GM18870 (cell line): ENCODE results near the gene RPH3AL.
"Not testable (repeated sequence)": the region's sequence is repeated elsewhere in the genome, so short reads cannot be mapped to it uniquely, and the experiment has no call there.

Source experiments
- ATAC-seq: cut with Tn5 transposase; IDR thresholded peaks from one replicate; pipeline ENCODE4 v1.9.1; 2021; ENCODE audit warnings: moderate library complexity; ENCODE audit not compliant: unreplicated experiment

RPH3AL gene

DNA sequence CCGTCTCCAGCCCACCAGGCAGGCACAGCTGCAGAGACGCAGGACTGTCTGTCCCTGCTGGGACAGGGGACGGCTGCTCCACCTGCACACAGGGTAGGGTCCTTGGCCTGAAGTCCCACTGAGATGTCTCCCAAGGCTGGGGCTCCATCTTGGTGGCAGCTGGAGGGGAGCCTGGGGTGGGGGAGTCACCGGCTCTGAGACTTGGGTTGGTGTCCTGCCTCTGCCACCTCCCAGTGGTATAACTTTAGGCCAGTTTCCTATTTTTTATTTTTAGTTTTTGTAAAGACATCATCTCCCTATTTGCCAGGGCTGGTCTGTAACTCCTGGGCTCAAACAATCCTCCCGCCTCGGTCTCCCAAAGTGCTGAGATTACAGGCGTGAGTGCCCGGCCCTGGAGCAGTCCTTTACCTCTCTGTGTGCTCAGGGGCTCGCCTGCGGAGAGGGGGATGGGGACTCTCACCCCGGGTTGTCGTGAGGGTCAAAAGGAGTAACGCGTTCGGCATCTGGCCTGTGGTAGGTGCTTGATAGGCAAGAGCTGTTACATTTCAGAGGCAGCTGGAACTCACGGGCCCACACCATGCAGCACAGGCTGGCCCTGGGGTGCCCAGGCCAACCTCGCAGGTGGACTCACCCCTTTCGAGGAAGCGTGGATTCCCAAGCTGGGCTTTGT, 124.5 kb downstream of the RPH3AL start:
- ATAC-seq: no peak

DNA sequence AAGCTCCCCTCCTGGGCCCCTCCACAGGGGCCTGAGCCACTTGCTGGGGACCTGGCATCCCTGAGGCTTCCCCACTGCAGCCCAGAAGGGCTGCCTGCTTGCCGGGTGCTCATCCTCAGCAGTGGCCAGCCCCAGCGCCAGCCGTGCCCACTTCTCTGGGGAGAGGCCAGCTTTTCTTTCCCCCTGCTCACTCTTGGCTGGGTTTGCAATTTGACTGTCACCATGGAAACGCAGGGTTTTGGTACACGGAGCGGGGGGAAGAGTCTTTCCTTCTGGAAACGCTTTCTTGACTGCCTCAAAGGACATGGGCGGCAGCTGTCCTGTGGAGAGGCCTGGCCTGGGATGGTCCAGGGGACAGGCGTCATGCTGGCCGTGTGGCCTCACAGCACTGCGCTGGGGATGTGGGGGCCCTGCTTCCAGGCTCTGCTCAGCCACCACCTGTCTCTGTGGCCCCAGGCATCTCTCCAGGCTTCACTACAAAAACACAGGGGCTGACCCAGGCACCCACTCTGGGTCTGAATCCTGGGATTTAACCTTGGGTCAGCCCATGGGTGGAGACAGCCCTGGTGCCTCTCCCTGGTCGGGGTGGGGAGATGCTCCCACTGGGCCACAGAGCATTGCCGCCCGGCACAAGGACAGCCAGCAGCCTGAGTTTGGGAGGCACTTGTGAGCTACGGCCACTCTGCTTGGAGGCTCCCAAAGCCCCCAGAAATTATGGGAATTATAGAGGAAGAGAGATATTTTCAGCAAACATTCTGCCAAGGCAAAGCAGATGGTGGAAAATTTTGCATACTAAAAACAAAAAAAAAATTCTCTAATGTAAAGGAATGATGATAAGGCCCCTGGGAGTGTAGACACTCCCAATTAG, 125.3 kb downstream of the RPH3AL start:
- ATAC-seq: no peak

DNA sequence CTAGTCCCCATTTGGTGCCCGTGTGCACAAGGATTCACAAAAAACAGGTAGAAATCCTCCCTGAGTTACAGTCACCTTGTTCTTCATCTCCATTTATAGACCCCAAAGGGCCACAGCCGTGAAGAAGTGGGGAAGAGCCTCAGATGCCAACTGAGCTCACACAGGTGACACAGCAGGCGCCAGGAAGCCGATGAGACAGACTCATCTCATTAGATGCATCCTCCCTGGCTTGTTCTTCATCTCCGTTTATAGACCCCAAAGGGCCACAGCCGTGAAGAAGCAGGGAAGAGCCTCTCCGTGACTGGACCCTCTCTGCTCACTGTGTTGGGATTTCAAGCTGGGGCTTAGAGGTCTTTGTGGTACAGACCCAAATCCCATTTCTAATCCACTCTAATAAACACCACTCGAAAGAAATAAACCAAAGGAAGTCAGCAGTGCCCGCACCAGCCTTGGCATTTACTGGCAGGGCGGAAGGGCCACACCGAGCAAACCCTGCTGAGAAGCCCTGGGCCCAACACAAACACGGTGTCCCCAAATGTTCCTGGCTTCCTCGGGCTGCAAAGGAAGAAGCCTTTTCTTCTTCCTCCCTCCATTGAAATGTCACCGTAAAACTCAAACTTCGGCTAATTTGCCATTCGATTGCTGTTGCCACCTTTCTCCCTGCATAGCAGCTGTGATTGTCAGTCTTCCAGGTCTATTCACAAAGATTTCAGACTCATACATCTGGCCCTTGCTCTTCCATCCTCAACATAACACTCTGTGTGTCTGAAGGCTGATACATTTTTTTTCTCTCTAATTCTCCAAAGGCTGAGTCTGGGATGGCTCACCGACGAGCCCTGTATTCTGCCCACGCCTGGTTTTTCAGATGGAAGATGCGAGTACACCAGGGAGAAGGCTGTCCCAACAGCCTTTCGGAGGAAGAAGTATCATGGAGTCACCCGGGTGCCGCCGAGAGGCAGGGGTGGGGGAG, 126.2 kb downstream of the RPH3AL start:
- ATAC-seq: no peak

DNA sequence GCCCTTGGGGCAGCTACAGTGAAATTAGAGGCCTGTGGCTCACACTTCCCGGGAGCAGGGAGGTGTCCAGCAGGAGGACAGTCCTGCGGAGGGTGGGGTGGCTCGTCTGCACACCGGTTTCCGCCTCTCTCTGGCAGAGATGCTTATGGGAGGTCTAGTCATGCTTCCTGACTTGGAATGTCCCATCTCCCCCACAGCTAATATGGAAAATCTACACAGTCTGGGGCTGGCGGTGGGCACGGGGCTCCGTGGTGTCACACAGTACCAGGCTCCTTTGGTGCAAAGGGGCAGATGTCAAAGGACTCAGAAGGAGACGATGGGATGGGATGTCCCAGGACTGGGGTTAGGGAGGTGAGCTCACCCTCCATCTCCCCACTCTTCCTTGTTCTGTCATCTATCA, 127.1 kb downstream of the RPH3AL start:
- no peak for ATAC-seq

DNA sequence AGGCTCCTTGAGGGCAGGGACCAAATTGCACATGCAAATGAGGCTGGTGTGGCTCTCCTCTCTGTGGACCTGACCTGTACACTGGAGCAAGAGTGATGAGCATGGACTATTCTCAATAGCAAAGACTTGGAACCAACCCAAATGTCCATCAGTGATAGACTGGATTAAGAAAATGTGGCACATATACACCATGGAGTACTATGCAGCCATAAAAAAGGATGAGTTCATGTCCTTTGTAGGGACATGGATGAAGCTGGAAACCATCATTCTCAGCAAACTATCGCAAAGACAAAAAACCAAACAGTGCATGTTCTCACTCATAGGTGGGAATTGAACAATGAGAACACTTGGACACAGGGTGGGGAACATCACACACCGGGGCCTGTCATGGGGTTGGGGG, 128.0 kb downstream of the RPH3AL start:
- ATAC-seq: not testable (repeated sequence)

DNA sequence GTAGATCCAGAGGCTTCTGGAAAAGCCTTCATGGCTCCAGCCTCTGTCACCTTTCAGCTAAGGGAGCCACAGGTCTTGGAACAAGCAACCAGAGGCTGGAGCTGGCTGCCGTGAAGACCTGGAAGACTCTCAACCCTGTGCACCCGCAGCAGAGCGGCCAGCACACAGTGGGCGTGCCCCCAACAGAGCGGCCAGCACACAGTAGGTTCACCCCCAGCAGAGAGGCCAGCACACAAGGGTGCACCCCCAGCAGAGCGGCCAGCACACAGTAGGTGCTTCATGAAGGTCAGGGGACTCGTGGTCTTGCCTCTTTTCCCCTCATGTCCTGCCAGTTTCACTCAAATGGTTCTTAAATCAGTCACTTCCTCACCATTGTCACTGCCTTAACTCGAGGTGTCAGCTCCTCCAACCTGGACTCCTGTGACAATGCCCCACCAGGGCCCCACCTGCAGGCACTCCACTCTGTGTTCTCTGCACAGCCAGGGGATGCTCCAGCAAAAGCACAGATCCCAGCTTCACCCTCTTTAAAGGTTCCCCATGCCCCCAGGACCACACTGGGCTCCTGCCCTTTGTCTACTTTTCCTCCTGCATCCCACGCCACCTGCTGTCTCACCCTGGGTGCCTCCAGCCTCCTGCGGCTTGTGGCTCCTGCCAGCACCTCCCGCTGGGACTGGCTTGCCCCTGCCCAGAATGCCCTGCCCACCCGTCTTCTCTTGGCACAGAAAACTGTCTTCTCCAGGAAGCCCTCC, 128.7 kb downstream of the RPH3AL start:
- no peak for ATAC-seq

DNA sequence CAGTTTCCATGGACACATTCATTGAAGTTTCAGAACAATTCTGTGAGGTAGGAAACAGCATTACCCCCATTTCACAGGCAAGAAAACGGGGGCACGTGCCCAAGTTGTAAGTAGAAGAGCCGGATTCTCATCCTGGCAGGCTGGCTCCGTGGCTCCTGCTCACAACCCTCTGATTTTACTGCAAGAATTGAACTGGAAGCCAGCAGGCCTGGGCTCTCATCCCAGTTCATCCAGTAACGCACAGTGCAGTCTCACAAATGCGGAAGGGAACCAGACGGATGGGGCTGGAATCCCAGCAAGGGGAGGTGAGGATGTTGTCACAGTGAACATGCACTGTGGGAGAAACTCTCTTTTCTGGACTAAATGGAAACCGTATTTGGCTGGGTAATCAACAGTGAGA, 130.4 kb downstream of the RPH3AL start:
- no peak for ATAC-seq

DNA sequence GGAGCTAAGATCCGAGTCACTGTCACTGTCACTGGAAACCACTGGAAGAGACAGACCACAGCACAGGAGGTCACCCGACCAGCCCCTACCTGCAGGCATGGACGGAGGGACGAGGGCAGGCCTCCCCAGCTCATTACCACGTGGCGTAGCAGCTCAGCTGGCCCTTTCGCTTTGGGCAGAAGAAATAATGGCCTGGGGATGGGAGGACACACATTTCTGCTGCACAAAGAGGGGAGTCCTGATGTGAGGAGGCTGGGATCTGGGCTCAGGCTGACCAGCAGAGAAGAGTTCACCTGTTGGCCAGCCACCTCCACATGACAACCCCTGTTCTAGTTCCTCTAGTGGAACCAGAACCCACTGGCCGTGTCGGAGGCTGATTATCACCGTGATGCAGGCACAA, 132.9 kb downstream of the RPH3AL start:
- ATAC-seq: no peak

DNA sequence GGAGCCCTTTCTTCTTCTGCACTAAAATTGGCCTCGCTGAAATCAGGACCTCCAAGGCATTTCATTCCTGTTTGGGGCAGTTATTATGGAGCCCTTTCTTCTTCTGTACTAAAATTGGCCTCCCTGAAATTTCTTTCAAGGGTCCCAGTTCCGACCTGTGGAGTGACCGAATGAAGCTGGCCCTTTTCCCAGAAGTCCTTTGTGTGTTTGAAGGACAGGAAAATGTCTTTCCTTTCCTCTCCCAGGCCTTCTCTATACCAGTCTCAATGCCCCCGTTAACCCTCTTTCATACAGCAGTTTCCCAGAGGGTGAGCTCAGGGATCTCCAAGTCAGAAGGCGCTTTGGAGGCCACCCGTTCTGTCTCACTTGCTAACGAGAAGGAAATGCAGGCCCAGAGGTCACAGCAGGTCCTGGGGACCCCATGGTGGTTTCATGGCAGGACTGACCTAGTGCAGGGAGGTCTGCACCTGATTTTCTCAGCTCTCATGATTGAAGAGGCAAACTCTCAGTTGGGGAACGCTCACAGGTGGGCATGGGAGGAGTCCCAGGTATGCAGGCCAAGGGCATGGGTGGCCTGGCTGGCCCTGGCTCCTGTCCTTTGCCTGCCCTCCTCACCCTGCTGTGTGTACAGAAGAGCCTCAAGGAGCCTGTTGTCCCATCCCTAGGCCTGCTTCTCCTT, 134.0 kb downstream of the RPH3AL start:
- ATAC-seq: no peak

DNA sequence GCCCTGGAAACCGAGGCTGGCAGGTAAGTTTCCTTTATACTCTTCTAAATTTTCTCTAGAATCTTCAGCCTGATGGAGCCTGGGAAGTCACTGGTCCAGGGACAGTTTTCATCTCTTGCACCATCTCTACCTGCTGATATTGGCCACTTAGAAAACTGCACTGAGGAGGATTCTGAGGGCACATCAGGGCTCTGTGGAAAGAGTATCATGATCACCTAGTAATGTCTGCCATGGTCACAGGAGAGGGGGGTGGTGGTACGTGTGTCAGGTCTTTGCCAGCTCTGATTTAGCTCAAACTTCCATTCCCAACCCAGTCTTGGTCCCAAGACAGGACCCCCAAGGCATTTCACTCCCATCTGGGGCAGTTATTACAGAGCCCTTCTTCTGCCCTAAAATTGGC, 136.0 kb downstream of the RPH3AL start:
- no peak for ATAC-seq

DNA sequence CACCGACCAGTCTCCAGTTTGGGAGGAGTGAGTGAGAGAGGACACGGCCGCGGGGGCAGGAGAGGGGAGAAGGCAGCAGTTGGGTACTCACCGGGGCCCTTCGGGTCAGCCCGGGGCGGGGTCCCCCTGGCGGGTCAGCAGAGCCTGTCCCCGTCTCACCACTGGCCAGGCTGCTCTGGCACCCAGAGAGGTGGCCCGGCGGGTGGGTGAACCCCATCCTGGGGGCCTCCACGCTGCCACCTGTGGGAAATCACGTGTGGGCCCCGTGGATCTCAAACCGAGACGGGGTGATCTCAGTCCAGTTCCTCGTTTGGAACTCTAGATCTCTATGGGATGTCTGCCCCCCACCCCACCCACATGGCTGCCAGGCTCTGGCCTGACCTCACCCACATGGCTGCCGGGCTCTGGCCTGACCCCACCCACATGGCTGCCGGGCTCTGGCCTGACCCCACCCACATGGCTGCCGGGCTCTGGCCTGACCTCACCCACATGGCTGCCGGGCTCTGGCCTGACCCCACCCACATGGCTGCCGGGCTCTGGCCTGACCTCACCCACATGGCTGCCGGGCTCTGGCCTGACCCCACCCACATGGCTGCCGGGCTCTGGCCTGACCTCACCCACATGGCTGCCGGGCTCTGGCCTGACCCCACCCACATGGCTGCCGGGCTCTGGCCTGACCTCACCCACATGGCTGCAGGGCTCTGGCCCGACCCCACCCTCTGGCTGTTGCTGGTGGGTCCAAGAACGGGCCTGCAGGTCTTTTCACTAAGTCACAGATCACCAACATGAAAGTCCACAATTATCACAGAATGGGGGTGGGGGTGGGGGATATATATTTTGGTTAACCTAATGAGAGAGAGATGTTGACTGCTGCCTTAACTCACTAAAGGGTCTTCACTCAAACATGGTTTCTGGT, 136.8 kb downstream of the RPH3AL start:
- ATAC-seq: not testable (repeated sequence)

DNA sequence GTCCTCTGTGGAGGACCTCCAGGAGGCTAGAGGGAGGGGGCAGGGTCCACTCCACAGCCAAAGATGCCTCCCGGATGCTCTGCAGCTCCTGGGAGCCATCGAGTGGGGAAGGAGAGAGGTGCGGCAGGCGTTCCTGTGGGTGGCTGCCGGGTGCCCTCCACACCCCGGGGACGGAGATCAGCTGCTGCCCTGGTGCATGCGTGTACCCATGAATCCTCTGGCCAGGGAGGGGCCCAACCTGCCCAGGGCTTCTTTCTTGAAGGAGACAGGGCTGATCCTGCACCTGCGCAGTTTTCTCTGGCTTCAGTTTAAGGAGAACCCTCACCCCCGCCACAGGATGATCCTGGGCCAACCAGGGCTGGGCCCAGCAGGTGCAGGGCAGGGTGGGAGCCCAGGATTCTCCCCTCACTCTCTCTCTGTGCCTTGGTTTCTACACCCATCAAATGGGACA, 137.7 kb downstream of the RPH3AL start:
- no peak for ATAC-seq

DNA sequence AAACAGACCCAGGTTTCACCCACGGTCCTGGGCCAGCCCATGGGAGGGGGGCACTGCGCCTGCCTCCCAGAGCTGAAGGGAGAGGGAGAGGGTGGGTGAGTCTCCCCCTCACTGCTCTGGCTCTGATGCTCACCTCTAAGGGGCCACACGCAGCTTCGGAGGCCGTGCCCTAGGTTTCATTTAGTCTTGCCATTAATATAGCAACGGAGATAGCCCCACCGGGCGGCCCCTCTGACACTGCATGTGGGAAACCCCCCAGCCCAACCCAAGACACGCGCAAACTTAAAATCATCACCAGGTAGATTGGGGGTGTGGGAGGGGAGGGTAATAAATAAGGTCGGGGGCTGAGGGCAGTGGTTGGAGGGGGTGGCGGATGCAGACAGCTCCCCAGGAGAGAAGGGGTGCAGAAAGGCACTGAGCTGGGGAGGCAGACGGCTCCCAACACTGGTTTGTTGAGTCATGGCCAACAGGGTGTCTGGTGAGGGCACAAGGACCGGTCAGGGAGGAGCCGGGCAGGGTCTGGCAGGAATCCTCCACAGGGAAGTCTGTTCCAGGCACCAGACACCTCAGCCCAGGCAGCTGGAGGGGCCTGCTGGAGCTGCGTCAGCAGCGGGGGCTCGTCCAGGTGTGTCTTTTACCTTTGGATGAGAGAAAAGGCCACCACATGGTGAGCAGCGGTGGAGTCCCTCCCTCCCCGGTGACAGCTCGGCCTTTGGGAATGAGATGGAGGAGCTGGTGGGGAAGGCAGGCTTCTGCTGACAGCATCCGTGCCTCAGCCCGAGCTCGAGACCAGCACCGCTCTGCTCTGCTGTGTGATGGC, 139.1 kb downstream of the RPH3AL start:
- ATAC-seq: no peak

DNA sequence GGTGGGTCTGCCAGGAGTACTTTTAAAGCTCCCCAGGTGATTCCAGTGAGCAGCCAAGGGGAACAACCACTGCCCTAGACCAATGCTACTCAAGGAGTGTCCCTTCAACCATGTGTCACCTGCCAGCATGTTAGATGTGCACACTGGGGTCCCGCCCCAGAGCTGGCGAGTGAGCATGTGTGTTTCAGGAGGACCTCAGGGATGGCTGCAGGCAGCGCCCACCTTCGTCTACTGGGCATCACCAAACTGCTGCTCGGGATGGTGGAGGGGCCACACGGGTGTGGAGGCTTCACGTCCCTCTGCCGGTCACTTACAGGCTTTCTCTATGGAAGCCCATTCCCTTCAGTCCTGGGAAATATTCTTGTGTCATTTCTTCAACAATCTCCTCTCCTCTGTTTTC, 142.2 kb downstream of the RPH3AL start:
- no peak for ATAC-seq

DNA sequence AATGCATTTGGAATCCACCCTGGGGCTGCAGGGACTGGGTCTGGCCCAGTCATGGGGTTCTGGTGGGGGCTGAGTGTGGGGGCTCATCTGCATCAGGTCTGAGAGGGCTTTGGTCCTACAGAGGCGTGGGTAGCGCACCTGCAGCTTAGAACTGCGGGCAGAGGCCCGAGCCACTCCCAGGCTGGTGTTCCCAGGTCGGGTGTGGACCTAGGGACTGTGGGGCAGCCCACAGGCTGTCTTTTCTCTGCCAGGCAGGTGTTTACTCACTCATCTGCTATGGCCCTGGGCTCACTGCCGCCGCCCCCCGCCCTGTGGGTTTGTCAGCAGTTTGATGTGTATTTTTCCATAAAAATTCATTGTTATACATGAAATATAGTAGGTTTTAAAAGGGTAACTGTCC, 144.2 kb downstream of the RPH3AL start:
- no peak for ATAC-seq

DNA sequence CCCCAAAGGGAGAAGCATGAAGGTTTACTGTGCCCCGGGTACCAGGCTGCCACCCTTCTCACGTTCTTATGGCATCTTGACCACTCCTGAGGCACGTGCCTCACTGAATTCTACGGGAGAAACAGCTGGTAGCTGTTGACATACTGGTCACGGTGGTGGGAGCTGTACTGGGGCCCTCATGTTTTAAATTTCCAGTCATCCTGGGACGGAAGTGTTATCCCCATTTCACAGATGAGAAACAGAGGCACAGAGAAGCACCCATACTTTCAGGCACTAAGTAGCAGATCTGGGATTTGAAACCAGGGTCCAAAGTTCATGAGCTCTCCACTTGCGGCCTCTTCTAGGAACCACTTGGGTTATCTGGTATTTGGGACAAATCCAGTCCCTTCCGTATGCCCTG, 144.8 kb downstream of the RPH3AL start:
- no peak for ATAC-seq

DNA sequence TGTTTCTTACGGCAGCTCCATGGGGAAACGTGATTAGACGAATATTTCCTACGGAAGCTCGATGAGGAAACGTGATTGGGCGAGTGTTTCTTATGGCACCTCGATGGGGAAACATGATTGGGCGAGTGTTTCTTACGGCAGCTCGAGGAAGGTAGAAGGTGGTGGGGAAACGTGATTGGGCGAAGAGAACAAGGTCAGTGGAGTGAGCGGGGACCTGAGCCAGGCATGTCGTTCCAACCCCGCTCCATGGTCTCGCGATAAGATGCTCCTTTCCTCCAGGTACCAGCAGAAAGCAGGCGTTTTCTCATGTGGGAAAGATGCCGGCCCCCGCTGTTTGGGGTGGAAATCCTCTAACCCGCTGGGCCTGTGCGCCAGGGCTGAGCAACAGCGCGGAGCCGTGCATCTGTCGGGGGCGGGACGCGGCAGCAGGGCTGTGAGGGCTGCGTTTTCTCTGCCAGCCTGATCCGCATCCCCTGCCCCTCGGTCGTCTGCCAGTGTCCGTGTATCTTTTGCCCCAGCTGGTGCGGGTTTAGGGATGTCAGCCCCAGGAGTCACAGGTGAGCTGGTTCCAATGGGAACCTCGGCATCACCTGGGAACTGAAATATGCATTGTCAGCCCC, 145.6 kb downstream of the RPH3AL start:
- no peak for ATAC-seq

DNA sequence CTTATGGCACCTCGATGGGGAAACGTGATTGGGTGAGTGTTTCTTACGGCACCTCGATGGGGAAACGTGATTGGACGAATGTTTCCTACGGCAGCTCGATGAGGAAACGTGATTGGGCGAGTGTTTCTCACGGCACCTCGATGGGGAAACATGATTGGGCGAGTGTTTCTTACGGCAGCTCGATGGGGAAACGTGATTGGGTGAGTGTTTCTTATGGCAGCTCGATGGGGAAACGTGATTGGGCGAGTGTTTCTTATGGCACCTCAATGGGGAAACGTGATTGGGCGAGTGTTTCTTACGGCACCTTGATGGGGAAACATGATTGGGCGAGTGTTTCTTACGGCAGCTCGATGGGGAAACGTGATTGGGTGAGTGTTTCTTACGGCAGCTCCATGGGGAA, 146.1 kb downstream of the RPH3AL start:
- not testable (repeated sequence) for ATAC-seq
